GM18907 (cell line): ENCODE measurements around the gene SNCAIP.

Source experiments
- ATAC-seq: cut with Tn5 transposase; IDR thresholded peaks from one replicate; pipeline ENCODE4 v1.9.1; 2021; ENCODE audit warnings: mild to moderate bottlenecking, moderate library complexity; ENCODE audit not compliant: unreplicated experiment

The SNCAIP gene

DNA sequence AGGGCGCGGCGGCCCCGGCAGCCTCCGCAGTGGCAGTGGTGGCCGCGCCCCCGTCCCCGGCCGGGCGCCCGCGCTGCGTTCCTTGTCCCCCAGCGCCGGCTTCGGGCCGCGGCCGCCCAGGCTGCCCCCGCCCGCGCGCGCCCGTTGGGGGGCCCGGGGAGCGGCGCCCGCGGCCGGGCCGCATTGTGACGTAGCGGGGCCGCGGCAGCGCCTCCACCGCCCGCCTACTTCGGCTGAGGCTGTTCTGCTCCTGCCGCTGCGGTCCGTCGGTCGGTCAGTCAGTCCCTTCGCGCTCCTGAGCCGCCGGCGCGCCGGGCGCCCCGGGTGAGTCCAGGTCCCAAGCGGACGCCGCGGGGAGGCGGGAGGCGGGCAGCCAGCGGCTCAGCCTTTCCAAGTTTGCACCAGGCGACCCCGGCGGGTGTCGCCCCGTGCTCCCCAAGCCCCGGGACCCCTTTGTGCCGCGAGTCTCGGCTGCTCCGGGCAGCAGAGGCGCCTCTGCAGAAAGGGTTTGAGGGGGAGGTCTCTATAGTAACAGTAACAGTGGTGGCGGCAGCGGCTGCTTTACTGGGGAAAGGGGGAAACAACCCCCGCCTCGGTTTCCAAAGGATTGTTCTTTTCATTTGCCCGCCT lies at the start of gene SNCAIP:
TSS of gene SNCAIP (plus strand) at position 277 of the 630 bp plus-strand sequence. CDS start 78,898 bp downstream, outside the sequence.
- ATAC-seq, result peak; percentile 62

DNA sequence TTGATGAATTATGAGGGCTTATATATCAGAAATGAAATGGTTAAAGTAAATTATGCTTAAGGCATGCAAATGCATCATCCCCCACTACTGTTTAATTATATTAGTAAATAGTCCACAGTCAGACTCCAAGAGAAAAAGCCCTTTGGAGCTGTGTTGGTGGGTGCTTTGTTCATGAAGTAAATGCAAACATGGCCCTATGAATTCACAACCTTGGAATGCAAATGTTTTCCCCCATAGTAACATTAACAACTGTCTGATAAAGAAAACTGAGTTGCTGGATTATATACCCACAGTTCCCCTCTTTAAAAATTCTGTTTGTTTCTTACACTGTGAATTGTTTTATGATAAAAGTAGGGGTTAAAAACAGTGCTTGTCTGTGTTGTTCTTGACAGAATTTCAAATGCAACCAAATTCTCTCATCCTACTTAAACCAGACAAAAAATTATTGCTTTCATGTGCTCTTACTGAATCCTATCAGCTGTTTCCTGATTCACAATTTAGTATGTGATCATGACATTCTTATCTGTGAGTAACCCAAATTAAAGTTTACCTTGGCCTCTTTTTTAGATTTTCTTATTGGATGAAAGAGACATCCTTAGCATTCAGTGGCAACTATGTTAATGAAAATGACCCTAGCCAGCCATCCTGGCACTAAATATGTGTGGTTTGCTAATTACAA lies 48.5 kb upstream of the SNCAIP start:
- no peak for ATAC-seq

DNA sequence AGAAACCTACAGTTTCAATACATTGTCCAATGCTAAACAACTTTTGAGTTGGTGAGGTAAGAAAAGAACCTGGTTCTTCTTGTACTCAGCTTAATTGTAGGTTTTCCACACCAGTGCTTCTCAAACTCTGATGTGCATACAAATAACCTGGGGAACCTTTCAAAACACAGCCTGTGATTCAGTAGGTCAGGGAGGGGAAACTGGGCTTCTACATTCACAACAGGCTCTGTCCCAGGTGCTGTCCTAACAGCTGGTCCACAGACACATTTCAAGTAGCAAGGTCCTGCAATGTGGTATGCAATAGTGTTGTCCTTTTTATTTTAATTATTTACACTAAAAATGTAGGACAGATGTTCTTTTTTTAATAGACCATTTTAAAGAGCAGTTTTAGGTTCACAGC lies 47.4 kb upstream of the SNCAIP start:
- no peak for ATAC-seq

DNA sequence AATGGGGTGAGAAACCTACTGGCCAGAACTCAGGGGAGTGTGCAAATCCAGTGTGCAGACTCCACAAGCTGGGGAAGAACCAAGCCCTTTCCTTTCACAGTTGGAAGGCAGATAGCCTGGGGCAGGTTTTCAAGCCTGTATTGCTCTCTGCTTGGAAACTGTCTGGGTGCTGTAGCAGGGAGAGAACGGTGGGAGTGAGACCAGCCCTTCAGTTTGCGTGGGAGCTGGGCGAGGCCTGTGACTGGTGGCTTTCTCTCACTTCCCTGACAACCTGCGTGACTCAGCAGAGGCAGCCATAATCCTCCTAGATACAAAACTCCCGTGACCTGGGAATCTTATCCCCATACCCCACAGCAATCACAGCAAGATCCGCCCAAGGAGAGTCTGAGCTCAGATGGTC lies 44.9 kb upstream of the SNCAIP start:
- no peak for ATAC-seq

DNA sequence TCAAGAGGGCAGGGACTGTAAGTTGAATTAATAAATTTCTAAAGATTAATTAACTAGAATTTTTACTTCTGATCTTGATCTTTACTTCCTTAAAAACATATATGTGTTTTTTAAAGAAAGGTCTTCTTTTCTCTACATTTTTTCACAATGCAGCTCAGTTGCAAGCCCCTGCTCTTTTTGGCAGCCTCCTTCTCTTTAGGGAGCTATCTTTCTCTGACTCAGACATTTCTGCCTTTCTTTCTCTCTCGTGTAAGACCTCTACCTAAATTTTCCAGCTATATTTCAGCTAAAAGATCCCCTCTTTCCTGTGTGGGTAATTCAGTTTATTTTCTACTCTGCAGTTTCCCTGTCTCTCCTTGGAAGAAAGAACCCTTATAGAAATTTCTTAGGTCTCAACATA lies 38.3 kb upstream of the SNCAIP start:
- no peak for ATAC-seq

DNA sequence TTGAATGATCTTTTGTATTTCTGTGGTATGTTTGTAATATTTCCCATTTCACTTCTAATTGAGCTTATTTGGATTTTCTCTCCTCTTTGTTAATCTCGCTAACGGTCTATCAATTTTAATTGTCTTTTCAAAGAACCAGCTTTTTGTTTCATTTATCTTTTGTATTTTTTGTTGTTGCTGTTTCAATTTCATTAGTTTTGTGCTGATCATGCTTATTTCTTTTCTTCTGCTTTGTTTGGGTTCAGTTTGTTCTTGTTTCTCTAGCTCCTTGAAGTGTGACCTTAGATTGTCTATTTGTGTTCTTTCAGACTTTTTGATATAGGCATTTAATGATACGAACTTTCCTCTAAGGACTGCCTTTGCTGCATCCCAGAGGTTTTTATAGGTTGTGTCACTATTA lies 28.4 kb upstream of the SNCAIP start:
- ATAC-seq, result no peak

DNA sequence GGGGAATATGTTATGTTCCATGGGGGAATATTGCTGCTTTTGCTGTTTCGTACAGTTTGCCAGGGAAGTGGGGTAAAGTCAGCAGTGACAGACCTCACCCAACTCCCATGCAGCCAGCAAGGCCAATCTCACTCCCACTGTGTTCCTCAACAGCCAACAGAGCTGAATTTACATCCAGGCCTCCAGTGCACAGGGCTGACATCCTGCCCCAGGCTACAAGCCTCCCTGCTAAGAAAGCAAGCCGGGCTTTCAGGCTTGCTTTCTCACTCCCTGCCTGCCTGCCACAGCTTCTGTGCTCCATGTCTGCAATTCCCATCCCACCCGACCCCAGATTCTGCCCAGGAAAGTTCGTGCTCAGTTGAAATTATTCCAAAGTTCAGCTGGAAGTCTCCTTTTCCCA lies 25.5 kb upstream of the SNCAIP start:
- no peak for ATAC-seq

DNA sequence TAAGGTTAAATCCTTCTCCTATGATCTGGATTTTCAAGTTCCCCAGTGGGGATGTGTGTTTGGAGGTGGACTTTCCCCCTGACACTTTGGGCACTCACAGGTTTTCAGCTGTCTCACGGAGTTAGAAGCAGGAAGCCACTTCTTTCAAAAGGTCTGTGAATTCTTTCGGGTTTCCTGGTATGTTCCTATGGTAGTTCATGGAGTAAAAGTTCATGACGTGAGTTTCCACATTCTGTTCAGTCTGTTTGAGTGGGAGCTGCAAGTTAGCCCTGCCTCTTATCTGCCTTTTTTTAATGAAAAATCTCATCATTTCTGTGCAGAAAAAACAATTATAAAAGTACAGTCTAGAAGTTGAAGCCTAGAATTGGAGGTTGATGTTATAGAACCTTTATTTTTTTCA lies 24.9 kb upstream of the SNCAIP start:
- ATAC-seq, result no peak

DNA sequence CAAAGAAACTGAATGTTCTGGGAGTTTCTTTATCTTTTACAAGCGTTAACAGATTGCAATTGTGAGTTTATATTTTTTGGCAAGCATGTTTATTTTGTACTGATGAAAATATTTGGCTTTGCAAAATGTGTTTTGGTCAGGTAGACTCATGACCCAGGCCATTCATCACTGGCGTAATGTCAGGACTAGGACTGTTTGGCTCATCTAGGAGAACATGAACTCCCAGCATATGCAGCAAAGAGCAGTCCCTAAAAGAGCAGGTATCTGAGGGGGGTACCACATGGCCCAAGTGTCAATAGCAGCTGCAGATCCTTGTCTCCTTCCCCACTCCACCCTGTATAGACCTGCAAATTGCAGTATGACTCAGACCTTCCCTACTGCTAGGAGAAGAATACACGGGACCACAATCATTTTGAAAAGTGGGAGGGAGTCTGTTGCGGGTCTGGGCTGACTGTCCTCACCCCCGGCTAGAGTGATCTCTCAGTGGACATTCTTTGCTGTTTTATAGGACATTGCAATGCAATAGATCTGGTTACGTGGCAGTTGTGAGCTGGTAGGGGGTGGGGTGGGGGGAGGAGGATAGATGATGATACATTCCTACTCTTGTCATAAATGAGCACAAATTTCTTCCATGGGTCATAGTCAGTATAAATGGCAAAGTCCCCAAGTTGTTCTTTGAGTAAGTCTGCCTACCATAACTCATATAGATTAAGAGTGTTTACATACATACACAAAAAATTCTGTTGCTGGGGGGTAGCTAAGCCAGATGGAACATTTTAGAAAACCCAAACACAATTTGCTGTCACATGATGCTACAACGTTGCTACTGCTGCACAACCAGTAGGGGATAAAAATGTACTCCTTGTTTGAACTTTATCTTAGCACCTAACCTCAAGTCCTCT lies 20.8 kb upstream of the SNCAIP start:
- no peak for ATAC-seq

DNA sequence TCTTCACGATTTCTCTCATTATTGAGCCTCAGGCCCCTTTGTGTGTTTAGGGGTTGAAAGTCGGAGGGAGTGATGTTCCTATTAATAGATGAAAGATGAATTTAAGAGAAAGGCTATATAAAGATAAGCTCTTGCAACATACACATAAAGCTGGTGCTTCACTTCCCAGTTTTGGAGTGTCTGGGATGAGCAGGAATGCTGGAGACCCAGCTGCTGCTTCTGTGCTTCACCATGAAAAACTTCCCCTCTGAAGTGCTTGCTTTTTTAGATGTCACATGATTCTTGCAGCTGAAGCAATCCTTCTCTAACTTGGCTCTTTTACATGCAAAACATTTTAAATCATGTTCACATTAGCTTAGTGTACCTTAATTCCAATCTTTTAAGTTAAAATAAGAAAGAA lies 19.7 kb upstream of the SNCAIP start:
- ATAC-seq, result no peak

DNA sequence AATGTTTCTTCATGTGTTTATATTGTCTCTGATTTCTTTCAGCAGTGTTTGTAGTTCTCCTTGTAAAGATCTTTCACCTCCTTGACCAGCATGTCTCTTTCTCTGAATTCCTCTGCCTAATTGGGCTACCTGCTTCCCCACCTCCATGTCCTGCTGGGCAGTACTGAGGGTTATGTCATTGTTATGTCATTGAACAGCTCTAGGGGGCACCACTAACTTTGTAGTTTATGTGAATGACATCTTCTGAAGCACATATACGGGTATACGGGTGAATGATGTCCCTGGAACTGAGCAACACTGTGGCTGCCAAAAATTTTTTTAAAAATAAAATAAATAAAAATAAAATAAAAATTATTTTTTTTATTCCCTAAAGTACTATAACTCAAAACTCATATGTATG lies 16.9 kb upstream of the SNCAIP start:
- ATAC-seq, result no peak

DNA sequence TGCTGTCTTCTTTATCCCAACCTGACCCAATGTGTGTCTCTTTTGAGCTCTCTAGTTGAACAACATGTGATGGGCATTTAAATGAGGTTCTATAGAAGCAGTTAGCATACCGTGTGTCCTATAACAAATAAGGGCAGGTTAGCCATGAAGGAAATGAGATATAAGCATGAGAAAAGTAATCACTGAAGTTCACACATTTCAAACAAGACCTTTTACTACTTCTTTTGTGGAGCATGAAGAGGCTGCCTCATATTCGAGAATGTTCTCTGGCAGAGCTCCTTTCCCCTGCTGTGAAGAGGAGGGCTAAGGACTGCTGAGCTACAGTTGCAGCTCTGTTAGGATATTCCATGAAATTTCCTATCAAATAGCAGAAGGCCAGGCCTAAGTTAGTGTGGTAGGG lies 15.2 kb upstream of the SNCAIP start:
- ATAC-seq, result no peak

DNA sequence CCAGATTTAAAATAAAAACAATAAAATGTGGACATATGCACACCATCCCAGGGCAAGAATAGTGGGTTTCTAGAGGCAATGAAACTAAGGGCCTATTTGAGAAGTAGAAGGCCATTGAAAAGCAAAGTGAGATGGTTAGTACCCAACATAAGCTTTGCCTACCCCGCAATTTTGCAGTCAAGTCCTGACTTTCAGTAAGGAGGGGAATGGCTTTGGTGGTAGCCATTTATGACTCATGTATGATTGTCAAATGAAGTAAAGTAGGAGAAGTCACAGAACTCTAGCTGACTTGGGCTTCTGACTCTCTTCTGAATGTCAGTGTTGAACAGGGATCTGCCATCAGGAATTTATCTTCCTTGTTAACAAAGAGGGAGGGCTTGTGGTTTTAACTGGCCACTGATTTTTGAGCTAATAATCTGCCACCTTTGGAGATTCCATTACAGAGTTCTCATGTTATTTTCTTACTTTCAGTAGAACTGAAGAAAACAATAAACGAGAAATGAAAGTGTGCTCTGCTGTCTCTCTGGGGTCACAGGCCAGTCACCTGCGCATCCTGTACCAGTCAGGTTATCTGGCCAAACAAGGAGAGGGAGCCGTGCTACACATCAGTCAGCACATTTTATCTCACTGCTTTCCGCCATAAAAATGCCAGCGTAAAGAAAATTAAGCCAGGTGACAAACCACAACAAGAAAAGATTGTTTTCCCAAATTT lies 14.3 kb upstream of the SNCAIP start:
- peak; percentile 91 for ATAC-seq

DNA sequence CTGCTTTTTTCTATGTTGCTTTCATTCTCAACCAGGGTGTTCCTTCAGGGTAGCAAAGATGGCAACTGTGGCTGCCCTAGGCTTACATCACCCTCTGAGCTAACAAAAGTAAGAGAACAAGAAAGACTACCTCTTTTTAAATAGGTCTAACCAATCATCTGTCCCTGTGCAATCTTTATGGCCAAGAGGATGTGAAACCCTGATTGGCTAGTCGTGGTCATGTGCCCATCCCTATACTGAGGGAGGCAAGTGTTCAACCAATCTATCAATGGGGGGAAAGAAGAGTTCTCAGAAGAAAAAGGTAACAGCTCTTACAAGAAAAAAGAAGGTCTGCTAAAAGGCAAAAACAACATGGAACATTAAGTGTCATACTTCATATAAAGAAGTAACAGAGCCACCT lies 11.7 kb upstream of the SNCAIP start:
- peak; percentile 44 for ATAC-seq

DNA sequence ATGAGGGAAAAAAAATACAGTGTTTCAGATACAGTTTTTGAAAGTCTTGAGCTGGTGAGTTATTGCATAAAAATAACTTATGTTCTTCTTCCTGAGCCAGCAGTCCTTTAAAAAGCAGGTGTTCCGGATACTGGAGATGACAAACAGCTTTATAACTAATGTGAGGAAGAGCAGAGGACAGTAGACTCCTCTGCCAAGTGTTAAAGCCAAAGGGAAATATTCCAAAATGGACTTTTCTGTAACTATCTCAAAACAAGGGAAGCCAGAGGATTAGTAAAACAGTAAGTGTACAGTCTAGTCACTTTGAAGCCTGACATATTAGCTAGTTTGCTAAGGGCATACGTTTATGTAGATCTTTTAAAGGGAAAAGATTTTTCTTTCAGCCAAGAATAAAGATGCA lies 11.0 kb upstream of the SNCAIP start:
- no peak for ATAC-seq

DNA sequence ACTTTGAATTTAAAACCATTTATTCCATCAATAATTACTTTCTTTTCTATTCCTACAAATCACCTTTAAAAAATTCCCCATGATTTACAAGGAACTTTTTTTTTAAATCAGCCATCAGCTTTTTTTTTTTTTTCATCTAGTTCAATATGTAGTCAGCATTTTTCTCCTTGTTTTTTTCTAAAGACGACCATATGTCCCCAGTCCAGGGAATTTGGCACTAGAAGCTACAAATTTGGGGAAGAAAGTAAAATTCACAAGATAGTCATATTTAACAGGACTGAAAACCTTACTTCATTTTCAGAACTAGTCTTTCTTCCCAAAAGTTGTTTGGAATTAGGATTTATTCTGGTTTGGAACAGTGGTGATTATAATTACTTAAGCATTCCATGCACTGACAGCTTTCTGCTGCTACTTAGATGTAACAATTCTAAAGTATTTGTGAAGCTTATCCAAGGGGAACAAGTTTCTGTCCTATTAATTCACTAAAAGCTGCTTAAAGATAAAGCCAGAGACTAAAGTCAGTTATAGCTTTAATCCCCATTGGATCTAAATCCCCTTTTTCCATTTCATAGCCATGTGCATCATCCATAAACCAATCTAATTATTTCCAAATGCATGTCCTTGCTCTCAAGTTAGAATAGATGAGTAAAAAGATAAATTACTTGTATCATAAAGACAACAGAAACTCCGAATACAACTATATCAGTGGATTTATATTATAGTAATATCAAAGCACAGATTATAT lies 7.4 kb upstream of the SNCAIP start:
- ATAC-seq, result no peak

DNA sequence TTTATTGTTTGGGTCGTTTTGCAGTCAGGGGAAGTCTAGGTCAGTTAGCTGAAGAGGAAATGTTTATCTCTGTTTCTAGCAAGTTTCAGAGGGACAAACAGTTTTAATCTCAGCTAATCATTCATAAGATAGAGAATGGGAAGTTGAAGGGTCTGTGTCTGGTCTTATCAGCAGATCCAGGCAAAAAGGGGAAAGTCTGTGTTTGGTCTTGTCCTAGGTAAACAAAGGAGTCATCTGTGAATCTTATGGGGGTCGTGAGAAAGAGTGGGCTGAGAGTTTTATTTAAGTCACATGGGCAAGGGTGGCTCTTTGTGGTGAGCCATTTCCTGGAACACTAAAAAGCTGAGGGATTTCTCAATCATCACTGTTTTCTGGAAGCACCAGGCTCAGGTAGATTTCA lies 5.6 kb upstream of the SNCAIP start:
- no peak for ATAC-seq

DNA sequence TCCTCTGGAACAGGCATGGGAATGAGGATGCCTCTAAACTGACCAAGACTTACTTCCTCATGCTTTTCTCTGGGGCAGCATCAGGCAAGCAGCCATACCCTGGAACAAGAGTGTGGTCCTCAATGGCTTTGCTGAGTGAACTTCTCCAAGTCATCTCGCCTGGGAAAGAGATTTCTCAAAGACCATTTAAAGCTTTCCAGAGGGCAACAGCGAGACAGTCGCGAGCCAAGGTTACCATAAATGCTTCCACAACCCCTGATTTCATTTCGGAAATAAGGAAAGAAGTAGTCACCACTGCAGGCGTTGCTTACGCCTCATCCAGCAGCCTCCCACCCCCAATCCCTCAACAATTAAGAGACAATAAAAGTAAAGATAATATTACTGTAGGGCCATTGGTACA lies 1.1 kb upstream of the SNCAIP start:
- ATAC-seq, result no peak

DNA sequence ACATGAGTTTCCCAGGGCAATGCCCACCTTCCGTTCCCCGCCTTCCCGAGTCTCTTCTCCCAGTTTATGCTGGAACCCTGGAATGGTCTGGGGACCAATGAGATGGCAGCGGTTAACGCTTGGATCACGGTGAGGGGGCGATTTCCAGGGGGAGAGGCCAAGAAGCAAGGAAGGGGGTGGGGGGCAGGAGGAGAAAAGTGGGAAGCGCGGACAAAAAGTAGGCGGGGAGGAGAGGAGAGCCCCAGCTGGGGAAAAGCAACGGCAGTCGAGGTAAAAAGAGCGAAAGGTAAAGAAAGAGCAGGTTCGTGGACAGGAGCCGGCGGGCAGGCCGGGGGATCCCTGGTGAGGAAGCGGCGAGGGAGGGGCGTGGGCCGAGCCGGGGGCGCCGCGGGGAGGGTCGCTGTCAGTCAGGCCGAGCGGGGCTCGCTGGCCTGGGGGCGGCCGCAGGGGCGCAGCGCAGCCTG lies 508 bp upstream of the SNCAIP start:
- ATAC-seq, result peak; percentile 6

DNA sequence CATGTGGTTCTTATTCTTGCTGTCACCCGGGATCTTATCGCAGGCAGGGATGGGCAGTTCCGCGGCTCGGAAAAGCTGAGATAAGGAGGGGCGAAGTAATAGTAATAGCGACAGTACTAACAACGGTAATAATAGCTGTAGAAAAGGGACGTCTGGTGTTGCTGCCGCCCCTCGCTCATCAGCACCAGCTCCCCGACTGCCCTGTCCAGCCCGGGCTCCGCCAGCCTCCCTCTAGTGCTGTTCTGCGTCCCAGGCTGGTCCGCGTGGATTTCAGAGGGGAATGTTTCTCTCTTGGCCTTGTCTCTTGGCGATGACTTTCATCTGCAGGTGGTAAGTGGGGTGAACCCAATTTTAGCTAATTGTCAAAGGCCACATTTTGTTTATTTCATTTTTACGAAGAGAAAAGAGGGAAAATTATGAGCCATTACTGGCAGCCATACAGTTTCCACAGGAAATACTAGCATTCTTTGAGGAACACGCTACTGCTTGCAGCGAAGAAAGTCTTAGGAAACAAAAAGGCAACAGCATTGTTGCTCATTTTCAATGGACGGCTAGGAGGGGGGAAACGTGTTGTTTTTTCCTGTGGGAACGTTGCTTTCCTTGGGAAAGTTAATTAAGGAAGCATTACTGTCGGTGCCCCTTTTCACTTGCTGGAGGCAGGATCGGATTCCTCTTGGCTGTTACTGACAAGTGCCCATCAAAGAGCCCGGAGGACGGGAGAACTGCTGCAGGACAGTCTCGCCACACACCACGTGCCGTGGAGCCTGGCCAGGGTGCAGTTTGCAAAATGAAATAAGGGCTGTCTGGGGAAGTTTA lies 762 bp downstream of the SNCAIP start:
- ATAC-seq, result peak; percentile 16
